Mammary epithelial cell (primary cell): ENCODE measurements around the gene MRTFB.

Source experiments
- EZH2 ChIP-seq: IDR thresholded peaks from 2 replicates; pipeline ENCODE4 v1.6.1; 2012; ENCODE audit warnings: low read length, inconsistent platforms, borderline replicate concordance
- TF ChIP-seq, protein P1 (sequence below), 2 donors: IDR thresholded peaks in 1 of 2; conservative IDR thresholded peaks in 1 of 2; 2 replicates each; pipeline ENCODE4 v1.5.1; 2011 to 2012; ENCODE audit warnings: inconsistent platforms in 2 of 2, low read length in 2 of 2, mild to moderate bottlenecking in 2 of 2, control low read depth in 1 of 2, low read depth in 1 of 2; ENCODE audit not compliant: insufficient read depth in 1 of 2; ENCODE audit errors: extremely low read depth in 1 of 2

DNA sequence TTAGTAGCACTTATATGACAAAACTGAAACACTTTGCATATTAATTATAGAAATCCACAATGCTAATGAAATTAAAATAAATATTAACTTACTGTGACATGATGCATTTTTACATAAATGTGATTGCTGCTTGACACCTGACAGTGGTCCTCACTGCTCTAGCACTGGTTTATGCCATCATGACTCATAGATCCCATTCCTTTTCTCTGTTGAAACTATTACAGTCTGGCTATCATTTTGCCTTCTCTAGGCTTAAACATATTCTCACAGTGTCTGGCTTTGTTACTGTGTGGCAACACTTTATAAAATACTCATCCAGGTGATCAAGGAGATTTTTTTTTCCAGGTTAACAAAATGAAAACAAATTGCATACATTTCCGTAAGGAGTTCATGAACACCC, 108.0 kb downstream of the MRTFB start:
- TF ChIP-seq, protein P1, sequence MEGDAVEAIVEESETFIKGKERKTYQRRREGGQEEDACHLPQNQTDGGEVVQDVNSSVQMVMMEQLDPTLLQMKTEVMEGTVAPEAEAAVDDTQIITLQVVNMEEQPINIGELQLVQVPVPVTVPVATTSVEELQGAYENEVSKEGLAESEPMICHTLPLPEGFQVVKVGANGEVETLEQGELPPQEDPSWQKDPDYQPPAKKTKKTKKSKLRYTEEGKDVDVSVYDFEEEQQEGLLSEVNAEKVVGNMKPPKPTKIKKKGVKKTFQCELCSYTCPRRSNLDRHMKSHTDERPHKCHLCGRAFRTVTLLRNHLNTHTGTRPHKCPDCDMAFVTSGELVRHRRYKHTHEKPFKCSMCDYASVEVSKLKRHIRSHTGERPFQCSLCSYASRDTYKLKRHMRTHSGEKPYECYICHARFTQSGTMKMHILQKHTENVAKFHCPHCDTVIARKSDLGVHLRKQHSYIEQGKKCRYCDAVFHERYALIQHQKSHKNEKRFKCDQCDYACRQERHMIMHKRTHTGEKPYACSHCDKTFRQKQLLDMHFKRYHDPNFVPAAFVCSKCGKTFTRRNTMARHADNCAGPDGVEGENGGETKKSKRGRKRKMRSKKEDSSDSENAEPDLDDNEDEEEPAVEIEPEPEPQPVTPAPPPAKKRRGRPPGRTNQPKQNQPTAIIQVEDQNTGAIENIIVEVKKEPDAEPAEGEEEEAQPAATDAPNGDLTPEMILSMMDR (conservative IDR thresholded peaks at IDR 0.05 in 1 of 2, IDR thresholded peaks at IDR 0.05 in 1 of 2; ENCODE audit: extremely low read depth in 1 of 2, insufficient read depth in 1 of 2, low read depth in 1 of 2, low read length in 2 of 2) = no peak
- no peak for TF ChIP-seq EZH2
